Stimulated activated CD8-positive, alpha-beta memory T cell treated with anti-CD3 and anti-CD28 coated beads, Interleukin-15, amount 100 ng/mL, for 4 hours (primary cell): ENCODE results near the gene FOSB.
"Not testable (repeated sequence)": the region's sequence is repeated elsewhere in the genome, so short reads cannot be mapped to it uniquely, and the experiment has no call there.

Experiments
- DNase-seq, 2 donors: peaks; one replicate each; pipeline ENCODE4 v3.0.0-alpha.2; 2020; ENCODE audit warnings: low read depth in 2 of 2

The FOSB gene

DNA sequence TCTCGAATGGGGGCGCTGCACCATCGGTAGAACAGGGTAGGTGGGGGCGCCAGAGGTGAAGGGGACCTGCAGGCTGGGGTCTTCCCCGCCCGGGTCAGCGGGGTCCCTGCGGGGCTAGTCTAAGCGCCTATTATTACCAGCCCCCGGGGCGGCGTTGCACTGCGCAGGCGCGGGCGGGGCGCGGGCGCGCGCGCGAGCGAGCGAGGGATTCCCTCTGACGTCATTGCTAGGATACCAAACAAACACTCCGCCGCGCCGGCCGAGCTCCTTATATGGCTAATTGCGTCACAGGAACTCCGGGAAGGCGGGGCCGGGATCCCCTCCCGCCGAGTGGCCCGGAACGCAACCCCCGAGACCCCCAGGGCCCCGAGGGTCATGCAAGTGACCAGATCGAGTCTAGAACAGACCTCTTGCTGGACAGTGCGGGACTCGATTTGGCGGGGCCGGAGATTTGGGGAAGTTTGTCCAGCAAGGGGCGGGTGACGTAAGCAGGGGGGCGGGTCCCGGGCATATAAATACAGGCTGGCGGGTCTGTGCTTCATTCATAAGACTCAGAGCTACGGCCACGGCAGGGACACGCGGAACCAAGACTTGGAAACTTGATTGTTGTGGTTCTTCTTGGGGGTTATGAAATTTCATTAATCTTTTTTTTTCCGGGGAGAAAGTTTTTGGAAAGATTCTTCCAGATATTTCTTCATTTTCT lies at the start of gene FOSB:
Gene FOSB (plus strand): TSS at position 541 of the 703 bp plus-strand sequence. CDS start 591 bp downstream, outside the sequence.
- DNase-seq: peak; percentile 87 to 91

DNA sequence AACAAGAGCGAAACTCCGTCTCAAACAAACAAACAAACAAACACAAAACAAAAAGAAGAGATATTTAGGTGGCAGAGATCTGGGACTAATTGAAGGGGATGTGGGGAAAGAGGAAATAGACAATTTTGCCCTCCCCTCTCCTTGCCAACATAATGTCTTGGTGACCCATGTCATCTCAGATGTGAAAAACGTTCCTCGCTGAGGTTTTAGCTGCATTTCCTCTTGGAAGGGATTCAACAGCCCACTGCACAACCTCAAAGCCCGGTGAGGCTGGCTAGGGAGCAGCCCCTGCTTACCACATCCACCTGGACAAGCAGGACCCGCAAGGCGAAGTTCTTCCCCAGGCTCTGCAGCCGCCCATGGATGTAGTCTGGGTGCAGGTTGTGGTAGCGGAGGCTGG lies 49.0 kb upstream of the FOSB start:
- no peak for DNase-seq

DNA sequence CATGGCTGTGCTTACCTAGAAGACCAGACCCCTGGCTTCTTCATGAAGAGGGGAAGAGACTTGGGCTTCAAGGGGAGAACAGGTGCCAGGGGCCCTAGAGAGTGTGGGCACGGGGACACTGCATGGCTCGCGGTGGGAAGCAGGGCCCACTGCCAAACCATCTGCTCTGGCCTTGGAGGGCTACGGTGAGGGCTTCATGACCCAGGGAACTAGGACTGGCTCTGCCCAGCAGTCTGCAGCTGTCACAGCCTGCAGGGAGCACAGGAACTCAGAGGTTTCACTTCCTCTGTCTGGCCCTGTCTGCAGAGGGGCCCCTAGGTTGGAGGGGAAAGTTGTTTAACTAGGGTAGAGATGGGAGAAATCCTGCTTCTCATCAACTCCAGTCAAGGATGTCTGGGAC lies 48.4 kb upstream of the FOSB start:
- no peak for DNase-seq

DNA sequence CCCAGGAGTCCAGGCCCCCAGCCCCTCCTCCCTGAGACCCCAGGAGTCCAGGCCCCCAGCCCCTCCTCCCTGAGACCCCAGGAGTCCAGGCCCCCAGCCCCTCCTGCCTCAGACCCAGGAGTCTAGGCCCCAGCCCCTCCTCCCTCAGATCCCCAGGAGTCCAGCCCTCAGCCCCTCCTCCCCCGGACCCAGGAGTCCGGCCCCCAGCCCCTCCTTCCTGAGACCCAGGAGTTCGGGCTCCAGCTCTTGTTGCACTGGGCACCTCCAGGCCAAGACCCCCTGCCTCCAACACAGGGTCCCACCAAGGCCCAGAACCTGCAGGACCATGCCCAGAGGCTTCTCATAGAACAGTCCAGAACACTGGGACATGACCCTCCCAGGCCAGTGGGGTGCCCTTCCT lies 47.9 kb upstream of the FOSB start:
- DNase-seq: no peak

DNA sequence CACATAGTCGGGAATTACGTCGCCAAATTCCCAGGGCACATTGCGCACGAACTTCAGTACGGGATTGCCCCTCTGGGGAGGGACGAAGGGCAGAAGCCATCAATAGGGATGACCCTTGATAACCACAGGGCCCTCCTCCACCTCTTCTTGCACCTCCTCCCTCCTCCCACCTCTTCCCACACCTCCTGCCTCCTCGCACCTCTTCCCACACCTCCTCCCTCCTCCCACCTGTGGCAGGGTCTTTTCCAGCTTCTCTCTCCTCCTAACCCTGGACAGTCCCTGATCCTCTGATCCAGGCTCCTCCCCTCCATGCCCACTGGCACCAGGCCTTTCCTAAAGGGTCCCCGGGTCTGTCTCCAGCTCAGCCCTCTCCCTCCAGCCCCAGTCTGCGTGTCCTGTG lies 47.4 kb upstream of the FOSB start:
- DNase-seq: no peak

DNA sequence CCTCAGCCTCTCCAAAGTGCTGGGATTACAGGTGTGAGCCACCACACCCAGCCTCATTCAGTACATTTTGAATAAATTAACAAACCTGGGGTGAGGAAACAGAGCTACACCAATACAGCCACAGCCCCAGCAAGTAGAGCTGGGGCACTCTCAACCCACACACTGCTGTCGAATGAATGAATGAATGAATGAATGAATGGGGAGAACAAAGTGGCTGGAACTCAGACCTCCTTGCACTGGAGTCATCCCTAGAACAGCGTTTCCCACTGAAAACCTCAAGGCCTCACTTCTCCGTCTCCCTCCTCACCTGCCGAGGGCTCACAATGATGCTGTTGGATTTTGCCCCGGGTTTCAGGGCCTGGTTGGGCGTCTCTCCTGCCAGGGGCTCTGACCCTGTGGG lies 46.9 kb upstream of the FOSB start:
- DNase-seq: no peak

DNA sequence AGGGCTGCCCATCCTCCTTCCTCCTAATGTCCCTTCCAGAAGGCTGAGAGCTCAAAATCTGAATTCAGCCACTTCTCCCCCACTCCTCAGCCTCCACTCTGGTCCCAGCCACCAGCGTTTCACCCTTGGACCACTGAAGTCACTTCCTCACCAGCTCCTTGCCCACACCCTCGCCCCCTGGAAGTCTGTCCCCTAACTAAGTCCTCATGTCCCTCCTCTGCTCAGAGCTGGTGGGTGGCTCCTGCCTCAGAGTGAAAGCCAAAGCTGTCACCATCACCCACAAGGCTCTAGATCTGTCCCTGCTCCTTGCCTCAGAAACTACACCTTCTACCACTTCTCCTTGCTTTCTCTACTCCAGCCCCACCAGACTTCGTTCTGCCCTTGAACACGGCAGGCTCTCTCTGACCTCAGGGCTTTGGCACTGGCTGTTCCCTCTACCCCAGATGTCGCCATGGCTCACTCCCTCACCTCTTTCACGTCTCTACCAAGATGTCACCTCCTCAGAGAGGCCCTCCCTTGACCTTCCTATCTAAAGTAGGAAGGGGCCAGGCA lies 45.8 kb upstream of the FOSB start:
- no peak for DNase-seq

DNA sequence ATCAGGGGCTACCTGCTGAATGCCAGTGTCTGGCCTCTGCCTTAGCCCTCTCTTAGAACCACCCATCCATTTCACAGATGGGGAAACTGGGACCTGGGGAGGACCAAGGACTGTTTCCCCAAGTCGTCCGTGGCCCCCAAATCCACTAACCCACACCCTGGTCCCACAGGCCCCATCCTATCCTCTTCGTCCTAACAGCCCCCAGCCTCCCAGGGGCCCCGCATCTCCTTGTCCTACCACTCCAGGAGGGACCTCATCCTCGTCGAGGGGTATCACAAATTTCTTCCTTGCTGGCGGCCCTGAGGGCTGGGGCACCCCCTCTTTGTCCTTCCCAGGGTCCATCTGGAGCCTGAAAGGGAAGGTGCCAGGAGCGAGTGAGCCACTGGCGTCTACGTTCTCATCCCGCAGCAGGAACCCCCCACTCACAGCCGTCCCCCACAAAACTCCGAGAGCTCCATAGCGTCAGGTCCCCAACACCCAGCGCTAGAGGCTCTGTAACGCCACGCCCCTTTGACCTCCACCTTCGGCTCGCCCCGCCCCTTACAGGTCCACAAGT lies 44.7 kb upstream of the FOSB start:
- DNase-seq: peak in 1 of 2 donors; percentile 73

DNA sequence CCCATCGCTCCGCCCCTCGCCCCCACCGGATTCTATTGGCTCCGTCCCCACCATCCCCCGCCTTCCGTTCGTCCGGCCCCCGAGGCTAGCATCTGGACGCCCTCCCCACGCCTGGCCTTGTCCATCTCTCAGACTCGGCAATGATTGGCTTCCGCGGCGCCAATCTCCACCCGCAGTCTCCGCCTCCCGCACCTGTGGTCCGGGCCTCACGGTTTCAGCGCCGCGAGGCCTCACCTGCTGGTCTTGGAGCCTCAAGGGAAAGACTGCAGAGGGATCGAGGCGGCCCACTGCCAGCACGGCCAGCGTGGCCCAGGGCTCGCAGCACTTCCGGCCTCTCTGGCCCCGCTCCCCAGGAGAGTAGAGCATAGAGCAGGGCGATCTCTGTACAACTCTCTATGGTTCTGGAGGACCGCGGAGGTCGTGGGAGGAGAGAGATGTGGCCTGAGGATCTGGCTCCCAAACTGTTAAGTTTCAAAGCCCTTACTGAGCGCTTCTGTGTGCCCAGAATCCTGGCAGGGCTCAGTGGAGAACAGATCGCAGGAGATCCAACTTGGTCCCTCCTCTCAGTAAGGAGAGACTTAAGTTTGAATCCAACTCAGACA lies 44.1 kb upstream of the FOSB start, which contains the start of gene ERCC1:
Gene ERCC1 (minus strand): TSS at position 329 of the 602 bp plus-strand sequence. CDS start 543 bp downstream, outside the sequence.
- DNase-seq: peak; percentile 38 to 57

DNA sequence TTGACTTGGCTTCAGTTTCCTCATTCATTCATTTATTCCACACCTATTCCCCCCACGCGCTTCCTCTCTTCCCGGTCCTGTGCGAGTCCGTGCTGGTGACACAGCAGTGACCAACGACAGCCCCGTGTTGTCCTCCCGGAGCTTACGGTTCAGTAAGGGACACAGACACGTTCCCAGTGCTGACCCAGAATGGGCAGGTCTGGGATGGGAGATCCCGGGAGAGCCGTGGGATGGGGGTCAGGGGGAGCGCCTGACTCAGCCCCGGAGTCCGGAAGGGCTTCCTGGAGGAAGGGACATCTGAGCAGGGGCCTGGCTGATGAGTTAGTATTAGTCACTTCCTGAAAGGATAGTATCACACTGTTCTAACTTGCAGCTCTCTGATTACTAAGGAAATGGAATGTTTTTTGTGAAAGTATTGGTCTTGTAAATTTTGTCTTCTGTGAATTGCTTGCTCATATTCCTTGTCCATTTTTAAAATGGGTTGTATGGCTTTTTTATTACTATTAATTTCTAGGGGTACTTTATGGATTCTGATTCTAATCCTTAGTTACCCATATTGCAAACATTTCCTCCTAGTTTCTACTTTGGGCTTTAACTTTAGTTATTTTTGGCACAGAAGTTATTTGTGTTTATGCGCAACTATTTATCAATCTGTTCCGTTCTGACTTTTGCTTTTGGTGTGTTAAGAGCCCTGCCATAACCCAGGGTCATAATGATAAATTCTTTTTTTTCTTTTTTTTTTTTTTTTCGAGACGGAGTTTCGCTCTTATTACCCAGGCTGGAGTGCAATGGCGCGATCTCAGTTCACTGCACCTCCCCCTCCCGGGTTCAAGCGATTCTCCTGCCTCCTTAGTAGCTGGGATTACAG lies 43.4 kb upstream of the FOSB start:
- no peak for DNase-seq

DNA sequence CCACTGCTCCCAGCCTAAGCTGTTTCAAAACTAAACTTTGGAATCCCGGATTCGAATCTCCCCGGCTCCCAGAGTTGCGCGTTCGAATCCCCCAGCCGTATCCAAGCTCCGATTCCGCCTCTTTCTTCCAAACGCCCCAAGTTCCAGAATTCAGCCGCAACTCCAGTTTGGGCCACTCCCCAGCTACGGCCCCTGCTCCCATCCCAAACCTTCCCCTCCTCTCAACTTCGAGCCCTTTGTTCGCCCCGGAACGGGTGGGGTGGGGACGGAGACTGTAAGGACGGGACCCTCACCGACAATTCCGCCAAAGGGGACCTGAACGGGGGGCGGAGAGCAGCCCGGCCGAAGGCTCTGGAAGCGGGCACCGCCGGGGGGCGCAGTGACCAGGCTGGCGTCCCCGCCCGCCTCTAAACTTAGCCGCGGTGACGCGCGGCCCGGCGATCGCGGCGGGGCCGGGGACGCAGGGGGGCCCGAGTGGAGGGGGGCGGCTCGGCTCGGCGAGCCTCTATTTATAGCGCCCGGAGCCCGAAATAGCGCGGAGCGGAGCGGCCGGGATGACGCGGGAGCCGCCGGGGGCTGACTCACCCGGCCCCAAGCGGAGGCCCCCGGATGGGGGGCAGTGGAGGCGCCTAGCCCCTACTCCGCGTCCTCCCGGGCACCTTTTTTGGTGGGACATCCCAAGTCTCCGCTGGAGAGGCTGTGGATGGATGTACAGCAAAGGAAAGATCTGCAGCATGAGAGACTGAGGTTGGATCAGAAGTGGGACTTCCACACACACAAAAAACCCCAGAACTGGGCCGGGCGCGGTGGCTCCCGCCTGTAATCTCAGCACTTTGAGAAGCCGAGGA lies 39.2 kb upstream of the FOSB start:
- DNase-seq: no peak

DNA sequence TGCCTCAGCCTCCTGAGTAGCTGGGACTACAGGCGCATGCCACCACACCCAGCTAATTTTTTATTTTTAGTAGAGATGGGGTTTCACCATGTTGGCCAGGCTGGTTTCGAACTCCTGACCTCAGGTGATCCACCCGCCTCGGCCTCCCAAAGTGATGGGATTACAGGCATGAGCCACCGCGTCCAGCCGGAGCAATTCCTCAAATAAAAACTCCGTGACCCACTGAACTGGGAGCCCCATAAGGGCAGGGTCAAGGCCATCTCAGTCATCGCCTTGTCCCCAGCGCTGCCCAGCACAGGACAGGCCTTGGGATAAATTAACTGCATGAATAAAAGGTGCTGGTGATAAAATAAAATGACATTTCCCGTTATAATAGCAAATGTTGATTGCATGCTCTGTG lies 37.9 kb upstream of the FOSB start:
- DNase-seq: not testable (repeated sequence)

DNA sequence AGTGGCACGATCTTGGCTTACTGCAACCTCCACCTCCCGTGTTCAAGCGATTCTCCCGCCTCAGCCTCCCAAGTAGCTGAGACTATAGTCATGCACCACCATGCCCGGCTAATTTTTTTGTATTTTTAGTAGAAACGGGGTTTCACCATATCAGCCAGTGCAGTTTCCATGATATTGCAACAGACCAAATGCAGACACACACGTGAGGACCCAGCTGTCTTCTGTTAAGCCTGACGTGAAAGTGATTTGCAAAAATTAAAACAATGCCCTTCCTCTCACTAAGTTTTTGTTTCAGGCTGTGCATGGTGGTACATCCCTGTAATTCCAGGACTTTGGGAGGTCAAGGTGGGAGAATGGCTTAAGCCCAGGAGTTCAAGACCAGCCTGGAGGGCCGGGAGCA lies 36.8 kb upstream of the FOSB start:
- DNase-seq: not testable (repeated sequence)

DNA sequence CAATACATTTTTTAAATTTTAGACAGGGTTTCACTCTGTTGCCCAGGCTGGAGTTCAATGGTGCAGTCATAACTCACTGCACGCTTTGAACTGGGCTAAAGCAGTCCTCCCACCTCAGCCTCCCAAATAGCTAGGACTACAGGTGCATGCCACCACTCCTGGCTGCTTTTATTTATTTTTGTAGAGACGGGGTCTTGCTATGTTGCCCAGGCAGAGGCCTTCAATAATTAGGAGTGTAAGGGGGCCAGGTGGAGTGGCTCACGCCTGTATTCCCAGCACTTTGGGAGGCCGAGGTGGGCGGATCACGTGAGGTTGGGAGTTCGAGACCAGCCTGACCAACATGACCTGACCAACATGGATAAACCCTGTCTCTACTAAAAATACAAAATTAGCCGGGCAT lies 35.3 kb upstream of the FOSB start:
- not testable (repeated sequence) for DNase-seq

DNA sequence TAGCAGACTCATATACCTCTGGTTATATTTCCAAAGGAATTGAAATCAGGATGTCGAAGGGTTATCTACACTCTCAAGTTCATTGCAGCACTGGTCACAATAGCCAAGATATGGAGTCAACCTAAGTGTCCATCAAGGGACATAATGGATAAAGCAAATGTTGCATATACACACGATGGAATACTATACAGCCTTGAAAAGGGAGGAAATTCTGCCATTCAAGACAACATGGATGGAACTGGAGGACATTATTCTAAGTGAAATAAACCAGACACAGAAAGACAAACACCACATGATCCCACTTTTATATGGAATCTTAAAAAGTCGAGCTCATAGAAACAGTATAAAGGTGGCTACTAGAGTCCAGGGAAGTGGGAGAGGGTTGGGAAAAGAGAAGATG lies 30.5 kb upstream of the FOSB start:
- no peak for DNase-seq

DNA sequence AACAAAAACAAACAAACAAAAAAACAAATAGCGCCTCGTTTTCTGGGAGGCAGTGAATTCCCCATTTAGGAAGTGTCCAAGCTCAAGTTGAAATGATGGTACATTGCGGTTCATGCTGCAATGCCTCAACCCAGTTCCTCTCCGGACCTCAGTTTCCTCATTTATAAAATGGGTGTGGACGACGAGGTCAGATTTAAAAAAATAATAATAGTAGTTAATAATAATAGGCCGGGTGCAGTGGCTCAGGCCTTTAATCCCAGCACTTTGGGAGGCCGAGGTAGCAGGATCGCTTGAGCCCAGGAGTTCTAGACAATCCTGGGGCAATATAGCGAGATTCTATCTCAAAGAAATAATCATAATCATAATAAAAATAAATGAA lies 28.6 kb upstream of the FOSB start:
- DNase-seq: no peak

DNA sequence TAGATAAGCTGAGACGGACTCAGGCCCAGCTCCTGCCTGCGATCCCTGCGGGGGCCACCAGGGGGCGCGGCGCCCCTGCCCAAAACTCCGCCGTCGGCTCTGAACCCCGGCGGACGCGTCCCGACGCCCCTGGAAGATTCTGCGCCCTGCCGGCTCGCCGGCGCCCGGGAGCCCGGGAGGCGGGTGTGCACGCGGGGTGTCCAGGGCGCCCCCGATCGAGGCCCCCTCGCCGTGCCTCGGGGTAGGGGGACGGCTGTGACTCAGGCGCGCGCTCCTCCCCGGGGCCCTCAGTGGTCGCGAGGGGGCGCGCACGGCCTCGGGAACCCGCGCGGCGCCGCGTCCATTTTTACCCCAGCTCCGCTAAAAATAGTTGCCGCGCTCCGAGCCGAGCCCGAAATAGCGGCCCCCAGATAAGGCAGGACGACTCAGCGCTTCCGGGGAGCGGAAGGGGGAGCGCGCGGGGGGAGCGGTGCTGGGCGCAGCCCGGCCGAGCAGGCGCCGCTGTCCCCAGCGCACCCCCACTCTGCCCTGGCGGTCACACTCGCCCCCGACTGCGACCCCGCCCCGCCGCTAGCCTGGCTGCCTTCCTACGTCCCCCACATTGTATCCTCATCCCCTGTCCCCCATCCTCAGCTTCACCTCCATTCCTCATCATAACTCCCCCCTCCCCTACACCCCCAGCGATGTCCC lies 28.1 kb upstream of the FOSB start:
- peak; percentile 77 for DNase-seq

DNA sequence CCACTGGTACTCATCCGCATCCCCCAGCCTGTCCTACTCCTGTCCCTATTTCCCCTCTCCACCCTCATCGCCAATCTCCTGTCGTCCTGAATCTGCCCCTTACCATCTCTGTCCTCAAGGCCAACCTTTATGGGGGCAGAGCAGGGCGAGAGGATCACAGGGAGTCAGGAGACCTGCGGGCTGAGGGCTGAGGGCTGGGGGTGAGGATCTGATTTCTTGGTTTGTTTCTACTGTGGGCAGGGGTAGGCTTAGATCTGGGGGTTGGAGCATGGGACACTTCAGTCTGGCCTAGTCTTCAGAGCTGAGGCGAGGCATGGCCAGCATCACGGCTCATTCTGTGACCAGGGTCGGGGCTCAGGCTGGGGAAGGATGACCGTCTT lies 27.5 kb upstream of the FOSB start:
- no peak for DNase-seq

DNA sequence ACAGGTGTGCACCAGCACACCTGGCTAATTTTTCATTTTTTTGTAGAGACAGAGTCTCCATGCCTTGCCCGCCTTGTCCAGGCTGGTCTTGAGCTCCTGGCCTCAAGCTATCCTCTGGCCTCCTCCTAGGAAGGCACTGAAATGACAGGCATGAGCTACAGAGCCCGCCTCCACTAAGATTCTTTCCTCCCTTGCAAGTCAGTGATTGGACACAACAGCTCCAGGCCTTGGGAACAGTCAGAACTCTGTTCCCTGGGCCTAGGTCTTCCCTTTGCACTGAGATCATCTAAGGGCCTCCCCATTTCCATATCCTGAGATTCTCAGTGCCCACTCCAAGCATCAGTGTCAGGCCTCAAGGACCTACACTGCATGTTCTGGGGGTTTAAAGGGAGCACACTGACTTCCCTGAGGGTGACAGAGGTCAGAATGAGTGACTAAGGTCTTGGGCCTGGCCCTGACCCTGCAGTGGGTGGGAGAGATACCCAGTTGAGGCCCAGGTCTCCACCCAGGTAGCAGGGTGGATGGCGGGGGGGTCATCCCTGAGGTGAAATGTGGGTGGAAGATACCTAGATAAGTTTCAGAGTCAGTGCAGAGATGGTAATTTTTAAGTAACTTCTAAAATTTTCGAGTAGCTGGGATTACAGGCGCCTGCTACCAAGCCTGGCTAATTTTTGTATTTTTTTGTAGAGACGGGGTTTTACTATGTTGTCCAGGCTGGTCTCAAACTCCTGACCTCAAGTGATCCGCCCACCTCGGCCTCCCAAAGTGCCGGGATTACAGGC lies 26.7 kb upstream of the FOSB start:
- DNase-seq: no peak

DNA sequence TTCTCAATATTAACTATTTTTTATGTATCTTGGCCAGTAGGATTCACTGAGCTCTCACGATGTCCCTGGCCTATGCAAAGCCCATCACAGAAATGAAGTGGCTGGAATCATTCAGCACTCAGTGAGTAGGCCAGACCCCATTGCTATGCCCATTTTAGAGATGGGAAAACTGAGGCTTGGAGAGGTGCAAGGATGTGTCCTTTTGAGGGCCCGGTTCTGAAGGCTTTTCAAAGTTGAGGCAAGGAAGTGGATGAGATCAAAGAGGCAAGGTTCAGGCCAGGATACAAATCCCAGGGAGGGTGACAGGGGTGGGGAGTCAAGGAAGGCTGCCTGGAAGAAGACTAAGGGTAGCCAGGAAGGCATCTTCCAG lies 25.4 kb upstream of the FOSB start:
- DNase-seq: no peak
